ENCODE results near the gene EIF5A.
"Not testable (repeated sequence)": the region's sequence is repeated elsewhere in the genome, so short reads cannot be mapped to it uniquely, and the experiment has no call there.

EIF5A gene

GRCh38 chr17:7332600-7333069 lies 25.2 kb downstream of the EIF5A start:
- peak in 1 of 5 donors; percentile 46 for DNase-seq

GRCh38 chr17:7334938-7335538 lies 27.6 kb downstream of the EIF5A start:
- no peak for DNase-seq

- not testable (repeated sequence) for DNase-seq
These were observed 28.3 kb downstream of the EIF5A start for GRCh38 chr17:7335765-7336164.

- peak; percentile 70 to 92 (median 78) for DNase-seq
These were observed 29.1 kb downstream of the EIF5A start, which contains the start of gene ACAP1 for GRCh38 chr17:7336240-7337175. TSS of gene ACAP1 (plus strand) at chr17:7336529. CDS start at chr17:7336735, 206 bp downstream.

GRCh38 chr17:7337600-7337999 lies 30.2 kb downstream of the EIF5A start:
- not testable (repeated sequence) for DNase-seq

GRCh38 chr17:7340179-7340578 lies 32.8 kb downstream of the EIF5A start:
- no peak for DNase-seq

GRCh38 chr17:7341842-7342241 lies 34.4 kb downstream of the EIF5A start:
- no peak for DNase-seq

GRCh38 chr17:7343250-7343649 lies 35.8 kb downstream of the EIF5A start:
- DNase-seq = no peak

GRCh38 chr17:7346761-7347614 lies 39.6 kb downstream of the EIF5A start:
- no peak for DNase-seq

- no peak for DNase-seq
These were observed 40.4 kb downstream of the EIF5A start for GRCh38 chr17:7347630-7348477.

- DNase-seq = no peak
These were observed 41.2 kb downstream of the EIF5A start for GRCh38 chr17:7348478-7349242.

GRCh38 chr17:7351665-7352502 lies 44.5 kb downstream of the EIF5A start, which contains the start of gene KCTD11:
TSS of gene KCTD11 (plus strand) at chr17:7352162.
- DNase-seq = peak; percentile 58 to 80 (median 76)

GRCh38 chr17:7352503-7352889 lies 45.1 kb downstream of the EIF5A start:
- DNase-seq = no peak

- DNase-seq = no peak
These were observed 45.6 kb downstream of the EIF5A start for GRCh38 chr17:7352910-7353635.

GRCh38 chr17:7354262-7354843 lies 46.9 kb downstream of the EIF5A start:
- no peak for DNase-seq

- DNase-seq = no peak
These were observed 47.6 kb downstream of the EIF5A start, which contains the start of gene TMEM95 for GRCh38 chr17:7355053-7355452. TSS of gene TMEM95 (plus strand) at chr17:7355156. CDS start at chr17:7355205, 49 bp downstream.

- DNase-seq = no peak
These were observed 48.1 kb downstream of the EIF5A start for GRCh38 chr17:7355573-7355972.

- DNase-seq = peak; percentile 60 to 85 (median 77)
These were observed 48.7 kb downstream of the EIF5A start for GRCh38 chr17:7356072-7356549.

- no peak for DNase-seq
These were observed 49.3 kb downstream of the EIF5A start for GRCh38 chr17:7356756-7357155.
